ENCODE results near the gene SMARCC2.

DNA sequence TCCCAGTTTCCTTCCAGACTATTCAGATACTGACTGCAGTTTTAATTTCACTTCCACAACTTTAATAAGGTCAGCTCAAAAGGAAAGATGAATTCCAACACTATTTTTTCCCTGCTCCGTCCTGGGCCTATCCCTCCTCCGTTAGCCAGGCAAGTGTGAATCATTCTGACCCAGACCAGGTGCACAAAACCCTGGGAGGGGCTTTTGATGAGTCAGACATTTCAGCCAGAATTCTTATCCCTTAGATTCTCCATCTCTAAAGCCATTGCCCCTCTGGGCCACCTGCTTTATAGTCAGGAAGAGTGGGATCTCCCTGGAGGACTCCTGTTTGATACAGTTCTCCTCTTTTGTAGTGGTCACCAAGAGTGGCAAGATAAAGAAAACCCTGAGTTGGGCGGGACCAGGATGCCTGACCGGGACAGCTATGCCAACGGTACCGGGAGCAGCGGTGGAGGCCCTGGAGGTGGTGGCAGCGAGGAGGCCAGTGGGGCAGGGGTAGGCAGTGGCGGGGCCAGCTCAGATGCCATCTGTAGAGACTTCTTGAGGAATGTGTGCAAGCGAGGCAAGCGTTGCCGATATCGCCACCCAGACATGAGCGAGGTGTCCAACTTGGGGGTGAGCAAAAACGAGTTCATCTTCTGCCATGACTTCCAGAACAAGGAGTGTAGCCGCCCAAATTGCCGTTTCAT lies 69.0 kb downstream of the SMARCC2 start:
- TF ChIP-seq, protein P1, sequence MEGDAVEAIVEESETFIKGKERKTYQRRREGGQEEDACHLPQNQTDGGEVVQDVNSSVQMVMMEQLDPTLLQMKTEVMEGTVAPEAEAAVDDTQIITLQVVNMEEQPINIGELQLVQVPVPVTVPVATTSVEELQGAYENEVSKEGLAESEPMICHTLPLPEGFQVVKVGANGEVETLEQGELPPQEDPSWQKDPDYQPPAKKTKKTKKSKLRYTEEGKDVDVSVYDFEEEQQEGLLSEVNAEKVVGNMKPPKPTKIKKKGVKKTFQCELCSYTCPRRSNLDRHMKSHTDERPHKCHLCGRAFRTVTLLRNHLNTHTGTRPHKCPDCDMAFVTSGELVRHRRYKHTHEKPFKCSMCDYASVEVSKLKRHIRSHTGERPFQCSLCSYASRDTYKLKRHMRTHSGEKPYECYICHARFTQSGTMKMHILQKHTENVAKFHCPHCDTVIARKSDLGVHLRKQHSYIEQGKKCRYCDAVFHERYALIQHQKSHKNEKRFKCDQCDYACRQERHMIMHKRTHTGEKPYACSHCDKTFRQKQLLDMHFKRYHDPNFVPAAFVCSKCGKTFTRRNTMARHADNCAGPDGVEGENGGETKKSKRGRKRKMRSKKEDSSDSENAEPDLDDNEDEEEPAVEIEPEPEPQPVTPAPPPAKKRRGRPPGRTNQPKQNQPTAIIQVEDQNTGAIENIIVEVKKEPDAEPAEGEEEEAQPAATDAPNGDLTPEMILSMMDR (IDR thresholded peaks at IDR 0.05), result no peak
- no peak for TF ChIP-seq POLR2A (IDR thresholded peaks at IDR 0.05)

Data from body of pancreas (tissue), 4 donors.